HG02763 (cell line): Measurements from ENCODE around the gene DNAJC7.
"Not testable (repeated sequence)": the region's sequence is repeated elsewhere in the genome, so short reads cannot be mapped to it uniquely, and the experiment has no call there.

Source experiments
- ATAC-seq: cut with Tn5 transposase; IDR thresholded peaks from one replicate; pipeline ENCODE4 v1.9.1; 2021; ENCODE audit warnings: mild to moderate bottlenecking, moderate library complexity; ENCODE audit not compliant: unreplicated experiment

The DNAJC7 gene

DNA sequence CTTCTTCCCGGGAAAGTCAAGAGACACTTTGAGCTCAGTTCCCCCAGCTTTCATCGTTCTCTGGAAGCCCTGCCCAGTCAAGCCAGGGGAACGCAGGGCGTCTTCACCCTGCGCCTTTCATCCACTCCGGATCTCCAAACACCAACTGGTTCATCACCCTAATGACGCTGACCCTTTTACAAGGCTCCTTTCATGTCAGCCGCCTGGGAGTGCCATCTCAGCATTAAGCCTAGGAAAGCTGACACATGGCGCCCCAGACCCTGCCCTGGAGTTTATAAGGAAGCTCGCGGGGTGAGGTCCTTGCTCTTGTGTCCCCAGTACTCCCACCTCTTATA lies 594 bp upstream of the DNAJC7 start:
- peak; percentile 0 for ATAC-seq

- no peak for ATAC-seq
These were observed 818 bp downstream of the DNAJC7 start for GRCh38 chr17:42016411-42016831.

DNA sequence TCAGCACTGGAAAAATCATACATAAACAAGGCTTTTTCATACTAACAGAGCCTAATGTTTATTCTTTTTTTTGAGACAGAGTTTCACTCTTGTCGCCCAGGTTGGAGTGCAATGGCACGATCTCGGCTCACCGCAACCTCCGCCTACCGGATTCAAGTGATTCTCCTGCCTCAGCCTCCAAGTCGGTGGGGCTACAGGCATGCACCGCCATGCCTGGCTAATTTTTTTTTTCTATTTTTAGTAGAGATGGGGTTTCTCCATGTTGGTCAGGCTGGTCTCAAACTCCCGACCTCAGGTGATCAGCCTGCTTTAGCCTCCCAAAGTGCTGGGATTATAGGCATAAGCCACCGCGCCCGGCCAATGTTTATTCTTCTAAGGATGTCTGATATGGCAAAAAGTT lies 3.5 kb downstream of the DNAJC7 start:
- not testable (repeated sequence) for ATAC-seq

GRCh38 chr17:42012363-42012762 lies 4.9 kb downstream of the DNAJC7 start:
- not testable (repeated sequence) for ATAC-seq

DNA sequence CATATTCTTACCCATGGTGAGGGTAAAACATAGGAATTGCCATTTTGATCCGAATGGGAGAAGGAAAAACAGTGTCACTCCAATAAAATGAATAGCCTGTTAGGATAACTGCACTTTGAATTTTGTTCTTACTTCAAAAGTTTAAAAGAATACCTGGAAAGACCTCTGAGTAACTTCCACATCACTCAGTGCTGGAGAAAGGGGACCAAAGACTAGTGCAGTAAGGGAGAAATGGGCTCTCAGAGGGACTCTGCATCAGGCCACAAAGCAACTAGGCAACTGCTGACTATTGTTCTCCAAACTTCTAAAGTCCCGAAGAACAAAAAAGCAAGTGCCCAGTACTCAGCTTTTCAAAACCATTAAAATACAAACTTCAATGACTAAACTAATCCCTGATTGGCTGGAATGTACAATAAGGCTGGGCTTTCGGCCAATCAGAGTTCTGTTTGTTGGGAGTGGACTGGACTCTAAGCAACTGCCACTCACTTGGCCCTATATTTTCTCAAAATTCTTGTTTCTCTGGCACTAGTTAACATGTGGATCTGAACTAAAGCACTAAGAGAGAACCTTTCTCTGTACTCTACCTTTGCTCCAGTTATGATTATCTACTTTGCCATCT lies 6.2 kb downstream of the DNAJC7 start:
- no peak for ATAC-seq

- ATAC-seq, result not testable (repeated sequence)
These were observed 7.0 kb downstream of the DNAJC7 start for GRCh38 chr17:42010266-42010680.

DNA sequence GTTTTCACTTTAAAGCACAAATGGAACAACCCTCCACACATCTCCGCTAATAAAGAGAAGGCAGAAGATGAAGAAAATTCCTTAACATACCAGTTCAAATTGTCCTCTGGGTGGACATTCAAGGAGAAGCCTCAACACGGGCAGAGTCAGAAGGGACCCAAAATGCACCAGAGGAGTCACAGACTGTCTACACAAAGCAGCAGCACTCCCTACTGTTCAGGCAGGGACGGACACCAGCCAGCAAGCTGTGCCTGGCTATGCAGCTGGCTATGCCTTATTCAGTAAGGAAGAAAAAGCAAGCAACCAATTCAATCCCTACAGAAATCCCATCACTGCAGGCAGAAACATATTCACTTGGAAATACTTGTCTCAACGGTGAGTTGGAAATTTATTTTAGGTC lies 8.1 kb downstream of the DNAJC7 start:
- no peak for ATAC-seq

DNA sequence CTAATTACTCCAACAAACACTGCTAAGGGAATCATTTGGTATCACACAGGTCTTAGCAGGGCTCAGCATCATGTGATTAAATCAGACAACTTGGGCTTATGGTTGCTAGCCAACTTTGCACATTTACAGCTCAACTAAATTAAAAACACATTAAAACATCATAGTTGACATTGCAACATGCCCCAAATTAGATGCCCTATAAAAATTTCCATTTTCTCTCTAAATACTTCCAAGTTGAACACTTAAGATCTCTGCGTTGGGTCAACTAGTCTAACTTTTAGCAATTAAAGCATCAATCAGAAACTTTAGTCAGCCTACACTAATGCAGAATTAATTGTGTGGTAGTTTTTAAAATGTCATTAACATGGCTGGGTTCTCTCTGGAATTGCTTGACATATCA lies 12.1 kb downstream of the DNAJC7 start:
- ATAC-seq, result no peak

GRCh38 chr17:42002792-42003301 lies 14.4 kb downstream of the DNAJC7 start:
- no peak for ATAC-seq

- ATAC-seq, result no peak
These were observed 15.0 kb downstream of the DNAJC7 start for GRCh38 chr17:42002175-42002791.

DNA sequence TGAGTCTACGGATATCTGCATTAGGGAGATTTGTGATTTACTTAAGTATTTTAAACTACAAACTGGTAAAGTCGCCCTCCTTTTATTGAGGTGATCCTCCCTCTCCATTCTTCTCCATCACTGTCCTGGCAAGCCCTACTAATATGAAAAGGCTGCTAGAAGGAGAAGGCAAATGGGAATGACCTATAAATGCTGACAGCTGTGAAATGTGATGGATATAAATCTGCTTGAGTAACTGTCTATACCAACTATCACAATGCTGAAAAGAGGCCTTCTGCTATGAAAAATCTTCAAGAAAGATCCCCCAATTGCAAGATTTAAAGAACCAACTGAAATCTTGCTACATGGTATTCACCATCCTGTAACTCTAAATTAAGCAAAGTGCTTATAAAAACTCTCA lies 15.5 kb downstream of the DNAJC7 start:
- no peak for ATAC-seq

- no peak for ATAC-seq
These were observed 16.7 kb downstream of the DNAJC7 start for GRCh38 chr17:42000413-42001133.

GRCh38 chr17:41998497-41998896 lies 18.7 kb downstream of the DNAJC7 start:
- no peak for ATAC-seq

GRCh38 chr17:41996855-41997164 lies 20.4 kb downstream of the DNAJC7 start:
- peak; percentile 4 for ATAC-seq

- no peak for ATAC-seq
These were observed 24.7 kb downstream of the DNAJC7 start for GRCh38 chr17:41992576-41992975.

- no peak for ATAC-seq
These were observed 27.4 kb downstream of the DNAJC7 start for GRCh38 chr17:41989702-41990419.

DNA sequence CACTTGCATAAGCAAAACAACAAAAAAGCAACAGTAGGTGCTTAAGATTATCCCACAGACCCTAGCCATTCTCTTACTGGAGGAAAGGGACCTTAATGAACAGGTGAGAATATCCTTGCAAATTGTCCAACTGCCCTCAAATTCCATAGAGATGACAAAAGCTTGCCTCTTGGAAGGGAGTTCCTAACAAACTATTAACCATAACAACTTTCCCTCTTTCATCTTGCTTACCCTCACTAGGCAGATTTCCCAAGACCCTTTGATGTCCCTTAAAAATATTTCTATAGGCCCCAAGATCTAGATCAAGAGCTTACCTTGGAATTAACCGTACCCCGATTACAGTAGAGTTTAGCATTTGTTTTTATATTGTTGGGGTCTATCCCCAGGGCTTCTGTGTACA lies 28.8 kb downstream of the DNAJC7 start:
- ATAC-seq, result no peak

GRCh38 chr17:41987642-41988041 lies 29.6 kb downstream of the DNAJC7 start:
- ATAC-seq, result no peak

- no peak for ATAC-seq
These were observed 30.6 kb downstream of the DNAJC7 start for GRCh38 chr17:41986634-41987033.

- ATAC-seq, result no peak
These were observed 31.3 kb downstream of the DNAJC7 start for GRCh38 chr17:41985919-41986318.

DNA sequence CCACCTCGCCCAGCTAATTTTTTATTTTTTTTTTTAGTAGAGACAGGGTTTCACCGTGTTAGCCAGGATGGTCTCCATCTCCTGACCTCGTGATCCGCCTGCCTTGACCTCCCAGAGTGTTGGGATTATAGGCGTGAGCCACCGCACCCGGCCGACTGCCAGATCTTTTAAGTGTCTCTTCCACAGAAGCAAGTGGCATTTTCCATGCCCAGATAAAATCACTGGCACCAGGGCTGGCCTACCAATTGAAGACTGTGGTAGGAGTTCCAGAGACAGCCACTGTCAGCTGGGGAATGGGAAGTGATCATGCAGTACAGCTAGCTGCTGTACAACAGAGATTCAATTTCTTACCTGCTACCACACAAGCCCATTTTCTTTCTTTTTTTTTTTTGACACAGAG lies 32.8 kb downstream of the DNAJC7 start:
- no peak for ATAC-seq
